GM23338 (cell line): ENCODE data around the gene PARD3. TPM values are rescaled to one million over a fixed set of nuclear protein-coding genes. Genes with fewer than 3 reads are reported as not detected.

Experiments
- ATAC-seq: fragments of 200-7000 bp; cut with Tn5 transposase; 3 replicates; pipeline ENCODE4 v1.9.1; 2020
- DNase-seq: peaks from one replicate; pipeline ENCODE4 v3.0.0-alpha.2; 2015; ENCODE audit warnings: low spot score
- H2AFZ ChIP-seq: fragments of 200-600 bp; sonication (generic); 2 replicates; pipeline ENCODE4 v1.8.0; 2016; ENCODE audit warnings: antibody characterized with exemption, mild to moderate bottlenecking, moderate library complexity
- H3F3A ChIP-seq: fragments of 200-600 bp; sonication (generic); replicated peaks from 2 replicates; pipeline ENCODE4 v1.8.0; 2017; ENCODE audit warnings: antibody characterized with exemption, mixed run types, low read depth
- H3K27ac ChIP-seq: fragments of 200-600 bp; sonication (generic); 2 replicates; pipeline ENCODE4 v1.6.1; 2016; ENCODE audit warnings: low read depth
- H3K27me3 ChIP-seq: fragments of 200-600 bp; sonication (generic); 2 replicates; pipeline ENCODE4 v1.8.0; 2016; ENCODE audit warnings: mild to moderate bottlenecking, mixed run types, moderate library complexity; ENCODE audit not compliant: insufficient read depth
- H3K36me3 ChIP-seq: fragments of 200-600 bp; sonication (generic); 2 replicates; pipeline ENCODE4 v1.8.0; 2016; ENCODE audit warnings: mild to moderate bottlenecking; ENCODE audit not compliant: insufficient read depth
- H3K4me1 ChIP-seq: fragments of 200-600 bp; sonication (generic); 2 replicates; pipeline ENCODE4 v1.8.0; 2016; ENCODE audit warnings: mild to moderate bottlenecking, moderate library complexity; ENCODE audit not compliant: insufficient read depth
- H3K4me2 ChIP-seq: fragments of 200-600 bp; sonication (generic); 2 replicates; pipeline ENCODE4 v1.7.1; 2017; ENCODE audit warnings: mixed run types
- H3K4me3 ChIP-seq: fragments of 200-600 bp; sonication (generic); 2 replicates; pipeline ENCODE4 v1.6.1; 2016; ENCODE audit warnings: mixed run types
- H3K79me2 ChIP-seq: fragments of 200-600 bp; sonication (generic); replicated peaks from 2 replicates; pipeline ENCODE4 v1.8.0; 2017; ENCODE audit warnings: mild to moderate bottlenecking; ENCODE audit not compliant: insufficient read depth
- H3K9me2 ChIP-seq: fragments of 200-600 bp; sonication (generic); 2 replicates; pipeline ENCODE4 v1.8.0; 2017; ENCODE audit not compliant: insufficient read depth
- H4K20me1 ChIP-seq: fragments of 200-600 bp; sonication (generic); replicated peaks from 2 replicates; pipeline ENCODE4 v1.8.0; 2017; ENCODE audit warnings: mild to moderate bottlenecking; ENCODE audit not compliant: insufficient read depth
- H3K27ac Mint-ChIP-seq: 2 replicates; pipeline ENCODE4 v1.8.0; 2020; ENCODE audit warnings: inconsistent platforms, mild to moderate bottlenecking, moderate library complexity, mixed read lengths
- H3K27me3 Mint-ChIP-seq: 3 replicates; pipeline ENCODE4 v1.8.0; 2022; ENCODE audit warnings: low read depth, mild to moderate bottlenecking, moderate library complexity, mixed read lengths, inconsistent platforms; ENCODE audit not compliant: insufficient read depth, poor library complexity
- H3K36me3 Mint-ChIP-seq: 3 replicates; pipeline ENCODE4 v1.8.0; 2021; ENCODE audit warnings: low read depth, mild to moderate bottlenecking, inconsistent platforms, moderate library complexity, mixed read lengths
- H3K4me1 Mint-ChIP-seq: 3 replicates; pipeline ENCODE4 v1.8.0; 2020; ENCODE audit warnings: mild to moderate bottlenecking, inconsistent platforms, mixed read lengths
- H3K4me3 Mint-ChIP-seq: 3 replicates; pipeline ENCODE4 v1.8.0; 2021; ENCODE audit warnings: moderate library complexity, mild to moderate bottlenecking, inconsistent platforms, mixed read lengths
- H3K9me3 Mint-ChIP-seq: 3 replicates; pipeline ENCODE4 v1.8.0; 2020; ENCODE audit warnings: moderate library complexity, mild to moderate bottlenecking, inconsistent platforms, mixed read lengths
- CREB1 ChIP-seq: fragments of 250-450 bp; sonication (Bioruptor Pico); IDR thresholded peaks from 2 replicates; pipeline ENCODE4 v1.5.0; 2020; ENCODE audit warnings: low read depth, mild to moderate bottlenecking, moderate library complexity
- CTCF ChIP-seq, 2 experiments: fragments of 200-600 bp in 1 of 2; sonication (generic) in 1 of 2; conservative IDR thresholded peaks; 2 replicates each; pipeline versions ENCODE4 v1.5.1 to v1.6.1; 2016 to 2017; ENCODE audit warnings: antibody characterized with exemption in 2 of 2, low read depth in 2 of 2, mild to moderate bottlenecking in 2 of 2, moderate library complexity in 1 of 2
- EZH2 ChIP-seq: fragments of 200-600 bp; sonication (generic); IDR thresholded peaks from one replicate; pipeline ENCODE4 v1.8.0; 2017; ENCODE audit warnings: antibody characterized with exemption, mild to moderate bottlenecking, low read depth; ENCODE audit not compliant: unreplicated experiment
- EZH2phosphoT487 ChIP-seq: fragments of 200-600 bp; sonication (generic); IDR thresholded peaks from one replicate; pipeline ENCODE4 v1.8.1; 2018; ENCODE audit warnings: antibody characterized with exemption; ENCODE audit not compliant: unreplicated experiment
- JUNB ChIP-seq: IDR thresholded peaks from one replicate; pipeline ENCODE4 v1.6.1; 2016; ENCODE audit warnings: antibody characterized with exemption; ENCODE audit not compliant: unreplicated experiment
- REST ChIP-seq: IDR thresholded peaks from one replicate; pipeline ENCODE4 v1.6.1; 2018; ENCODE audit warnings: antibody characterized with exemption; ENCODE audit not compliant: unreplicated experiment
- STAT1 ChIP-seq: IDR thresholded peaks from one replicate; pipeline ENCODE4 v1.6.1; 2016; ENCODE audit warnings: antibody characterized with exemption; ENCODE audit not compliant: unreplicated experiment
- ZNF114 ChIP-seq: fragments of 250-450 bp; sonication (Bioruptor Pico); IDR thresholded peaks from 2 replicates; pipeline ENCODE4 v1.5.0; 2020; ENCODE audit warnings: mild to moderate bottlenecking, moderate library complexity
- ZNF462 ChIP-seq: fragments of 250-450 bp; sonication (Bioruptor Pico); IDR thresholded peaks from 2 replicates; pipeline ENCODE4 v1.5.0; 2020; ENCODE audit warnings: mild to moderate bottlenecking, moderate library complexity
- polyA plus RNA-seq: library from polyadenylated mRNA; unstranded; fragments of >200 nt; fragmentation: Nextera tagmentation; extraction: Ambion mirVana; gene quantifications from 2 replicates; pipeline ENCODE4 v1.2.1, GENCODE V29; 2016
- total RNA-seq: library from RNA; depleted of rRNA; stranded (reverse); fragments of >200 nt; shearing (Covaris generic); gene quantifications from 2 replicates; pipeline ENCODE4 v1.2.3, GENCODE V29; 2014

The PARD3 gene
- total and polyA plus RNA-seq, 2 experiments from 2014 or later, result 30.2 to 51.4 TPM

DNA sequence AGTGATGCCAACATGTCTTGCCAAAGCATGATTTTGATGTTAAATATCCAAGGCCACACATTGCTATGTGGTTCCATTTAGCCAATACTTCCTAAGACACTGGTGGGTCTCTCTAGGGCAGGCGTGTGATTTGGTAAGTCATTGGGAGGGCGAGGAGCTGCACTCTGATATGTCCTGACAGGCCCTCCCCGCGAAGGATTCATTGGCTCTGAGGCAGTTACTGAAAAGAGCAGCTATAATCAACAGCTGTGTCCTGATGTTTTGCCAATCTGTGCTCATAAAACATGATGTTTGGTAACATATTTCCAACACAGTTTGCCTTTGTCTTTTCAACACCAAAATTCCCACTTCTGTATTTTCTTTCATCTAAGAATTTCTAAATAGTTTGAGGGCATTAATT lies 646.7 kb downstream of the PARD3 start:
- H2AFZ ChIP-seq, result no peak overlapping the region
- H3K4me3 ChIP-seq, result no peak overlapping the region
- H3K27me3 ChIP-seq, result no peaks in the 10 kb centered on the region
- Mint-ChIP-seq H3K4me3 (no peak overlapping the region), H3K27ac (no peak overlapping the region), H3K27me3 (no peaks in the 10 kb centered on the region), H3K9me3 (peaks cover 7% of the 10 kb centered on the region; the same call in 2 of the 3 replicates), H3K4me1 (peaks cover 40% of the 10 kb centered on the region), H3K36me3 (peaks cover 10% of the 10 kb centered on the region; the same call in 1 of the 3 replicates)
- H3K27ac ChIP-seq, result no peak overlapping the region
- H3K4me2 ChIP-seq, result no peak overlapping the region
- ATAC-seq (no peak), DNase-seq (no peak)
- no peak for TF ChIP-seq ZNF114 (CRISPR knock-in tag)
- H3K9me2 ChIP-seq, result no peaks in the 10 kb centered on the region
- H3K36me3 ChIP-seq, result no peaks in the 10 kb centered on the region
- H3K79me2 ChIP-seq, result no peaks in the 10 kb centered on the region
- H3K4me1 ChIP-seq, result peaks cover 28% of the 10 kb centered on the region
- H3F3A ChIP-seq, result no peaks in the 10 kb centered on the region; the same call in 1 of the 2 replicates
- H4K20me1 ChIP-seq, result no peaks in the 10 kb centered on the region

DNA sequence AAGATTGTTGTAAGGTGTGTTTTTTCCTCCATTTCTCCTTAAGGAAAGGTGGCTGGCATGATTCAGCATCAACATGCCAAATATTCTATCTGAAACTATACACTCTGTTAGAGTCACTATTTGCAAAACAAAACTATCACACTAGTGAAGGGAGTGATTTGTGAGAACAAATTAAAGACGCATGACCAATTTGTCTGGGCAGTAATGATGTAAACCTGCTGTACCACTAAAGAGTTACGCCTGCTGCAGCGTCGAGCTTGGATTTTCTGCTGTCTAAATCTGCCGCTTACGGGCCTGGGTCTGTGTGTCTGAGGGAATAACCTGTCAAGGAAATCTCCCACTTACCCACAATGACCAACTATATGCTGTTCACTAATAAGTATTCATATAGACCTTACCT lies 648.3 kb downstream of the PARD3 start:
- Histone ChIP-seq H3K27me3 (no peaks in the 10 kb centered on the region), H3K4me2 (no peak overlapping the region), H3K9me2 (peaks cover under 1% of the 10 kb centered on the region; the same call in 1 of the 2 replicates), H3K79me2 (no peaks in the 10 kb centered on the region), H3K4me3 (no peak overlapping the region), H4K20me1 (no peaks in the 10 kb centered on the region), H3K36me3 (no peaks in the 10 kb centered on the region; the same call in 1 of the 2 replicates), H3K4me1 (peaks cover 19% of the 10 kb centered on the region), H2AFZ (no peak overlapping the region), H3K27ac (no peak overlapping the region), H3F3A (no peaks in the 10 kb centered on the region; the same call in 1 of the 2 replicates)
- Mint-ChIP-seq H3K27me3 (no peaks in the 10 kb centered on the region), H3K9me3 (peaks cover 16% of the 10 kb centered on the region), H3K36me3 (peaks cover 17% of the 10 kb centered on the region; the same call in 2 of the 3 replicates), H3K4me1 (peaks cover 29% of the 10 kb centered on the region), H3K4me3 (no peak overlapping the region), H3K27ac (no peak overlapping the region)
- ATAC-seq (no peak), DNase-seq (no peak)
- TF ChIP-seq STAT1 (no peak), REST (no peak), EZH2phosphoT487 (no peak), EZH2 (no peak), CREB1 (CRISPR knock-in tag) (no peak), JUNB (no peak), ZNF462 (CRISPR knock-in tag) (no peak), CTCF (conservative IDR thresholded peaks at IDR 0.05; ENCODE audit: low read depth in 2 of 2) (no peak), ZNF114 (CRISPR knock-in tag) (no peak)
